ENCODE measurements around the gene JPT1.

GRCh38 chr17:75125984-75126383 is 28.3 kb downstream of the JPT1 start:
- TF ChIP-seq CTCF (IDR thresholded peaks at IDR 0.05) (no peak), POLR2AphosphoS5 (IDR thresholded peaks at IDR 0.05) (no peak), POLR2A (IDR thresholded peaks at IDR 0.05) (no peak)
